Fibroblast of pulmonary artery (primary cell): ENCODE data around the gene TAS1R1.

Experiments
- DNase-seq: peaks from one replicate; pipeline ENCODE4 v3.0.0-alpha.2; 2010; ENCODE audit warnings: low read depth
- H3K4me3 ChIP-seq: replicated peaks from 2 replicates; pipeline ENCODE4 v1.5.1; 2011; ENCODE audit warnings: low read depth, mild to moderate bottlenecking, control low read depth, low read length, moderate library complexity
- CTCF ChIP-seq: IDR thresholded peaks from 2 replicates; pipeline ENCODE4 v1.5.1; 2011; ENCODE audit warnings: mild to moderate bottlenecking, control low read depth, low read length, inconsistent platforms; ENCODE audit errors: missing control alignments

TAS1R1 gene

GRCh38 chr1:6512908-6513280 is 42.2 kb upstream of the TAS1R1 start:
- TF ChIP-seq CTCF, result no peak
- H3K4me3 ChIP-seq, result no peak overlapping the region
- DNase-seq, result no peak

- TF ChIP-seq CTCF, result no peak
- no peak overlapping the region for H3K4me3 ChIP-seq
- DNase-seq, result no peak
Measured at GRCh38 chr1:6513320-6513801, 41.7 kb upstream of the TAS1R1 start.

GRCh38 chr1:6515771-6516170 is 39.3 kb upstream of the TAS1R1 start:
- H3K4me3 ChIP-seq, result no peak overlapping the region
- no peak for TF ChIP-seq CTCF
- no peak for DNase-seq

GRCh38 chr1:6517435-6517851 is 37.7 kb upstream of the TAS1R1 start:
- no peak for TF ChIP-seq CTCF
- no peak overlapping the region for H3K4me3 ChIP-seq

GRCh38 chr1:6519491-6519934 is 35.6 kb upstream of the TAS1R1 start:
- no peak for TF ChIP-seq CTCF
- no peak for DNase-seq
- H3K4me3 ChIP-seq, result no peak overlapping the region

More at GRCh38 chr1:6517435-6517851, 37.7 kb upstream of the TAS1R1 start:
- DNase-seq, result no peak

- H3K4me3 ChIP-seq, result no peak overlapping the region
- TF ChIP-seq CTCF, result no peak
- peak; percentile 61 for DNase-seq
Measured at GRCh38 chr1:6519935-6520671, 35.0 kb upstream of the TAS1R1 start.

- no peak for DNase-seq
- H3K4me3 ChIP-seq, result no peak overlapping the region
- TF ChIP-seq CTCF, result no peak
Measured at GRCh38 chr1:6521536-6521935, 33.6 kb upstream of the TAS1R1 start.
